Type B pancreatic cell (in vitro differentiated cells): ENCODE data around the gene CYSLTR2. TPM values are rescaled to one million over a fixed set of nuclear protein-coding genes. Genes with fewer than 3 reads are reported as not detected.

Experiments
- DNase-seq: peaks from one replicate; pipeline ENCODE4 v3.0.0; 2021; ENCODE audit warnings: mixed read lengths; ENCODE audit not compliant: unreplicated experiment; ENCODE audit errors: extremely low spot score
- H3K27ac Mint-ChIP-seq: 2 replicates; pipeline ENCODE4 v1.8.0; 2021; ENCODE audit warnings: mild to moderate bottlenecking, mixed read lengths
- H3K27me3 Mint-ChIP-seq: 2 replicates; pipeline ENCODE4 v1.8.0; 2021; ENCODE audit warnings: mixed read lengths
- H3K36me3 Mint-ChIP-seq: 2 replicates; pipeline ENCODE4 v1.8.0; 2021; ENCODE audit warnings: mixed read lengths
- H3K4me1 Mint-ChIP-seq: one replicate; pipeline ENCODE4 v1.8.0; 2021; ENCODE audit warnings: mixed read lengths; ENCODE audit not compliant: unreplicated experiment
- H3K4me3 Mint-ChIP-seq: 2 replicates; pipeline ENCODE4 v1.8.0; 2021; ENCODE audit warnings: mild to moderate bottlenecking, mixed read lengths
- H3K9me3 Mint-ChIP-seq: 2 replicates; pipeline ENCODE4 v1.8.0; 2021; ENCODE audit warnings: mixed read lengths
- CTCF ChIP-seq: fragments of 200-600 bp; sonication (generic); conservative IDR thresholded peaks from 2 replicates; pipeline ENCODE4 v1.5.0; 2021; ENCODE audit warnings: antibody characterized with exemption, mild to moderate bottlenecking
- total RNA-seq: library from RNA; stranded (reverse); gene quantifications from 2 replicates; pipeline ENCODE4 v1.2.1, GENCODE V29; 2021; ENCODE audit warnings: low replicate concordance

CYSLTR2 gene
- total RNA-seq, 1 donor from 2014 or later, result 4.7 TPM

DNA sequence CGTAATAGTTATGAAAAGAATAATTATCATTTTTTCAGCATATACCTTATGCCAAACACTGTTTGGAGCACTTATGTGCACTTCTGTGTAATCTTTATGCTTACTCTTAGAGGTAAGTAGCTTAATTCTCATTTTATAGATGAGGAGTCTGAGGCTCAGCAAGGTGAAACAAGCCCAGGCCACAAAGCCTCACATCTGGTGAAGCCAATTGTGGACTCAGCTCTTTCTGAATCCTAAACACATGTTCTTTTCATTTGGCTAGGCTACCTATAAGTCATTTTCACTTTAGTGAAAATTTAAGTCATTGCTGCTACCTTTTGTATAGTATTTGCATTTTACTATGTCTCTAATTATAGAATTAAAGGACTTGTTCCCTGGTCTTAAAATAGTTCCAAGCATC is 84.0 kb downstream of the CYSLTR2 start:
- Mint-ChIP-seq H3K4me1 (no peaks in the 10 kb centered on the region), H3K9me3 (peaks cover 5% of the 10 kb centered on the region), H3K4me3 (no peak overlapping the region), H3K27me3 (no peaks in the 10 kb centered on the region), H3K27ac (no peak overlapping the region), H3K36me3 (no peaks in the 10 kb centered on the region)
- DNase-seq, result no peak
- TF ChIP-seq CTCF, result no peak

GRCh38 chr13:48738311-48738710 is 84.6 kb downstream of the CYSLTR2 start:
- Mint-ChIP-seq H3K27ac (no peak overlapping the region), H3K9me3 (peaks cover 2% of the 10 kb centered on the region), H3K27me3 (no peaks in the 10 kb centered on the region), H3K4me3 (no peak overlapping the region), H3K36me3 (no peaks in the 10 kb centered on the region), H3K4me1 (no peaks in the 10 kb centered on the region)
- DNase-seq, result no peak
- TF ChIP-seq CTCF, result no peak

GRCh38 chr13:48739386-48739964 is 85.7 kb downstream of the CYSLTR2 start:
- H3K36me3 Mint-ChIP-seq, result no peaks in the 10 kb centered on the region
- no peak overlapping the region for H3K27ac Mint-ChIP-seq

DNA sequence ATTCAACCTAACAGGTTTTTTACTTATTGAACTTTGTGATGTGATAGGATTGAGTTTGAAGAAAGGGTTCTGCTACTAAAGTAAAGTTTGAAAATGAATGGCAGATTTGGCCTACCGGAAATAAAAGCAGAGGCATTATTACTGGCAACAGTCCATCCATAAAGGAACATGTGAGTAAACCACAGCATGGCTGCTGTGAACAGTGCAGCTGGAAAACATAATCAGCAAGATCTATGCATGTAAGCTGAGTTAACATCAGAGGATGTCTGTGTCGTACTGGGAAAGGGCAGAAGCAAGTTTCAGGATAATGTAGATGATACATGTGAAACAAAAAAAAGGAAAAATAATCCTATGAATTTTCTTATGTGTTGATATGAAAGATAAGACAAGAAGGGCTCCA is 87.6 kb downstream of the CYSLTR2 start:
- no peak for TF ChIP-seq CTCF
- H3K36me3 Mint-ChIP-seq, result no peaks in the 10 kb centered on the region
- H3K27ac Mint-ChIP-seq, result no peak overlapping the region
- H3K27me3 Mint-ChIP-seq, result no peaks in the 10 kb centered on the region
- H3K4me1 Mint-ChIP-seq, result no peaks in the 10 kb centered on the region
- H3K4me3 Mint-ChIP-seq, result no peak overlapping the region
- DNase-seq, result no peak
- H3K9me3 Mint-ChIP-seq, result no peaks in the 10 kb centered on the region

More at GRCh38 chr13:48739386-48739964, 85.7 kb downstream of the CYSLTR2 start:
- no peaks in the 10 kb centered on the region for H3K27me3 Mint-ChIP-seq
- no peak for TF ChIP-seq CTCF
- H3K4me1 Mint-ChIP-seq, result no peaks in the 10 kb centered on the region
- no peak overlapping the region for H3K4me3 Mint-ChIP-seq
- DNase-seq, result no peak
- H3K9me3 Mint-ChIP-seq, result no peaks in the 10 kb centered on the region

GRCh38 chr13:48746821-48747220 is 93.1 kb downstream of the CYSLTR2 start:
- Mint-ChIP-seq H3K27me3 (no peaks in the 10 kb centered on the region), H3K4me1 (peaks cover 7% of the 10 kb centered on the region), H3K36me3 (no peaks in the 10 kb centered on the region), H3K27ac (no peak overlapping the region), H3K4me3 (no peak overlapping the region), H3K9me3 (no peaks in the 10 kb centered on the region)
- no peak for TF ChIP-seq CTCF
- DNase-seq, result no peak

DNA sequence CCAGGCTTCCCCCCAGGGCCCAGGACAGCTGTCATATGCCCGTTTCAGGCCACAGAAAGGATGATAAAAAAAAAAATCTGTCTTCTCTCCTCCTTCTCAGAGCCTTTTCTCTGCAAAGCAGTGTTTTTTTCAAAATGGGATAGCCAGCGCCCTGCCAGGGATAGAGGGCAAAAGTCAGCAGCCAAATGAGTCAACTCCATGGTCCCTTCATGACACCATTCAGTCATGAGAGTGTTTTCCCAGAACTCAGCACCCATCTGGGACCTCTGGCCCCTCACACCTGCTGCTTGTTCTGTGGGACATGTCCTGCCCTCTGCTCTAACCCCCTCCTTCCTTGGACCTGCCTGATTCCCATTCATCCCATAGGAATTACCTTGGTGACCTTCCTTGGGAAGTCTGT is 95.0 kb downstream of the CYSLTR2 start:
- Mint-ChIP-seq H3K4me1 (peaks cover 7% of the 10 kb centered on the region), H3K4me3 (no peak overlapping the region), H3K27ac (no peak overlapping the region), H3K9me3 (no peaks in the 10 kb centered on the region), H3K36me3 (no peaks in the 10 kb centered on the region), H3K27me3 (no peaks in the 10 kb centered on the region)
- TF ChIP-seq CTCF, result no peak
- no peak for DNase-seq
